GM19395 (cell line): ENCODE data around the gene ZNF219.
"Not testable (repeated sequence)": the region's sequence is repeated elsewhere in the genome, so short reads cannot be mapped to it uniquely, and the experiment has no call there.

Experiments used
- ATAC-seq: cut with Tn5 transposase; IDR thresholded peaks from one replicate; pipeline ENCODE4 v1.9.1; 2021; ENCODE audit warnings: mild to moderate bottlenecking, moderate library complexity; ENCODE audit not compliant: unreplicated experiment

Gene ZNF219

GRCh38 chr14:21049271-21049673, 49.2 kb downstream of the ZNF219 start:
- ATAC-seq, result no peak

GRCh38 chr14:21048638-21049037, 49.8 kb downstream of the ZNF219 start:
- no peak for ATAC-seq

- no peak for ATAC-seq
These were observed 51.1 kb downstream of the ZNF219 start for GRCh38 chr14:21047378-21047781.

- ATAC-seq, result no peak
These were observed 54.4 kb downstream of the ZNF219 start for GRCh38 chr14:21043974-21044618.

GRCh38 chr14:21043387-21043973, 55.0 kb downstream of the ZNF219 start:
- ATAC-seq, result no peak

- no peak for ATAC-seq
These were observed 55.5 kb downstream of the ZNF219 start for GRCh38 chr14:21042918-21043317.

GRCh38 chr14:21041676-21042433, 56.6 kb downstream of the ZNF219 start, which contains the start of gene RNASE7:
Gene RNASE7 (plus strand): TSS chr14:21042362. CDS start chr14:21042993, 631 bp downstream.
- ATAC-seq, result no peak

GRCh38 chr14:21040941-21041340, 57.5 kb downstream of the ZNF219 start:
- ATAC-seq, result not testable (repeated sequence)

GRCh38 chr14:21040370-21040925, 58.0 kb downstream of the ZNF219 start:
- no peak for ATAC-seq
